OCI-LY3 (cell line): ENCODE measurements around the gene MSANTD3.

Experiments
- H2AFZ ChIP-seq: fragments of 200-600, 300-600 bp; shearing (Covaris generic); 2 replicates; pipeline ENCODE4 v1.6.0; 2014; ENCODE audit warnings: antibody characterized with exemption, low read depth, low read length
- H3K27ac ChIP-seq: fragments of 200-600, 300-600 bp; sonication (generic); 2 replicates; pipeline ENCODE4 v1.5.1; 2014; ENCODE audit warnings: mild to moderate bottlenecking, low read length, moderate library complexity, mixed read lengths
- H3K27me3 ChIP-seq: fragments of 200-600, 300-600 bp; sonication (generic); 2 replicates; pipeline ENCODE4 v1.6.1; 2014; ENCODE audit warnings: low read depth, low read length, mixed read lengths
- H3K36me3 ChIP-seq: fragments of 200-600, 300-600 bp; sonication (generic); replicated peaks from 2 replicates; pipeline ENCODE3; 2014; ENCODE audit warnings: low read depth, low read length, mixed read lengths
- H3K4me1 ChIP-seq: fragments of 300-600, 200-600 bp; sonication (generic); 2 replicates; pipeline ENCODE4 v1.6.1; 2014; ENCODE audit warnings: low read length, mixed read lengths
- H3K4me2 ChIP-seq: fragments of 200-600, 300-600 bp; sonication (generic); 2 replicates; pipeline ENCODE4 v1.6.1; 2014; ENCODE audit warnings: low read length, mixed read lengths
- H3K4me3 ChIP-seq: fragments of 300-600, 200-600 bp; sonication (generic); 2 replicates; pipeline ENCODE4 v1.5.1; 2014; ENCODE audit warnings: antibody characterized with exemption, mild to moderate bottlenecking, low read length, moderate library complexity
- H3K79me2 ChIP-seq: fragments of 300-600, 200-600 bp; shearing (Covaris generic); 2 replicates; pipeline ENCODE4 v1.6.1; 2014; ENCODE audit warnings: mild to moderate bottlenecking, low read length, mixed read lengths
- H3K9ac ChIP-seq: fragments of 300-600, 200-600 bp; shearing (Covaris generic); 2 replicates; pipeline ENCODE4 v1.6.0; 2014; ENCODE audit warnings: mild to moderate bottlenecking, low read length, moderate library complexity
- H3K9me3 ChIP-seq: fragments of 200-600, 300-600 bp; shearing (Covaris generic); 2 replicates; pipeline ENCODE4 v1.6.1; 2014; ENCODE audit warnings: low read length, mixed read lengths; ENCODE audit not compliant: insufficient read depth
- H4K20me1 ChIP-seq: fragments of 200-600, 300-600 bp; sonication (generic); 2 replicates; pipeline ENCODE4 v1.6.1; 2016; ENCODE audit warnings: low read length, mixed read lengths; ENCODE audit not compliant: insufficient read depth
- EZH2phosphoT487 ChIP-seq: fragments of 200-600 bp; shearing (Covaris generic); IDR thresholded peaks from 2 replicates; pipeline ENCODE4 v1.6.1; 2018; ENCODE audit warnings: antibody characterized with exemption, mixed run types, low read depth
- TF ChIP-seq, protein P1 (sequence below): fragments of 200-600, 300-600 bp; sonication (generic); IDR thresholded peaks from 2 replicates; pipeline ENCODE4 v1.5.1; 2014; ENCODE audit warnings: antibody characterized with exemption, low read length, low read depth

Gene MSANTD3

GRCh38 chr9:100394816-100395215, 32.1 kb upstream of the MSANTD3 start:
- Histone ChIP-seq H4K20me1 (no peaks in the 10 kb centered on the region), H3K27ac (no peak overlapping the region), H3K36me3 (no peaks in the 10 kb centered on the region), H3K79me2 (no peaks in the 10 kb centered on the region), H3K9ac (no peak overlapping the region), H3K4me3 (no peak overlapping the region), H3K4me1 (no peaks in the 10 kb centered on the region), H3K27me3 (no peaks in the 10 kb centered on the region), H3K9me3 (no peaks in the 10 kb centered on the region), H2AFZ (no peak overlapping the region), H3K4me2 (no peak overlapping the region)
- no peak for TF ChIP-seq EZH2phosphoT487
- TF ChIP-seq, protein P1, sequence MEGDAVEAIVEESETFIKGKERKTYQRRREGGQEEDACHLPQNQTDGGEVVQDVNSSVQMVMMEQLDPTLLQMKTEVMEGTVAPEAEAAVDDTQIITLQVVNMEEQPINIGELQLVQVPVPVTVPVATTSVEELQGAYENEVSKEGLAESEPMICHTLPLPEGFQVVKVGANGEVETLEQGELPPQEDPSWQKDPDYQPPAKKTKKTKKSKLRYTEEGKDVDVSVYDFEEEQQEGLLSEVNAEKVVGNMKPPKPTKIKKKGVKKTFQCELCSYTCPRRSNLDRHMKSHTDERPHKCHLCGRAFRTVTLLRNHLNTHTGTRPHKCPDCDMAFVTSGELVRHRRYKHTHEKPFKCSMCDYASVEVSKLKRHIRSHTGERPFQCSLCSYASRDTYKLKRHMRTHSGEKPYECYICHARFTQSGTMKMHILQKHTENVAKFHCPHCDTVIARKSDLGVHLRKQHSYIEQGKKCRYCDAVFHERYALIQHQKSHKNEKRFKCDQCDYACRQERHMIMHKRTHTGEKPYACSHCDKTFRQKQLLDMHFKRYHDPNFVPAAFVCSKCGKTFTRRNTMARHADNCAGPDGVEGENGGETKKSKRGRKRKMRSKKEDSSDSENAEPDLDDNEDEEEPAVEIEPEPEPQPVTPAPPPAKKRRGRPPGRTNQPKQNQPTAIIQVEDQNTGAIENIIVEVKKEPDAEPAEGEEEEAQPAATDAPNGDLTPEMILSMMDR, result no peak

GRCh38 chr9:100396769-100397168, 30.2 kb upstream of the MSANTD3 start:
- Histone ChIP-seq H2AFZ (no peak overlapping the region), H3K4me3 (no peak overlapping the region), H4K20me1 (no peaks in the 10 kb centered on the region), H3K4me2 (no peak overlapping the region), H3K4me1 (no peaks in the 10 kb centered on the region), H3K27ac (no peak overlapping the region), H3K9ac (no peak overlapping the region), H3K36me3 (no peaks in the 10 kb centered on the region), H3K79me2 (no peaks in the 10 kb centered on the region), H3K9me3 (no peaks in the 10 kb centered on the region), H3K27me3 (no peaks in the 10 kb centered on the region)
- TF ChIP-seq EZH2phosphoT487, result no peak
- TF ChIP-seq, protein P1, result no peak

GRCh38 chr9:100397529-100398266, 29.2 kb upstream of the MSANTD3 start:
- no peaks in the 10 kb centered on the region for H3K79me2 ChIP-seq
- no peak for TF ChIP-seq EZH2phosphoT487
- TF ChIP-seq, protein P1, result no peak
- H3K9ac ChIP-seq, result no peak overlapping the region
- H3K27me3 ChIP-seq, result no peaks in the 10 kb centered on the region
- H3K9me3 ChIP-seq, result no peaks in the 10 kb centered on the region
- H3K27ac ChIP-seq, result no peak overlapping the region
- H4K20me1 ChIP-seq, result no peaks in the 10 kb centered on the region
- no peaks in the 10 kb centered on the region for H3K36me3 ChIP-seq
- H3K4me2 ChIP-seq, result no peak overlapping the region
- H3K4me1 ChIP-seq, result no peaks in the 10 kb centered on the region
- no peak overlapping the region for H2AFZ ChIP-seq
- no peak overlapping the region for H3K4me3 ChIP-seq

- no peaks in the 10 kb centered on the region for H3K36me3 ChIP-seq
- no peak overlapping the region for H2AFZ ChIP-seq
- no peak overlapping the region for H3K4me3 ChIP-seq
- H3K9ac ChIP-seq, result no peak overlapping the region
- H3K79me2 ChIP-seq, result no peaks in the 10 kb centered on the region
- H3K27ac ChIP-seq, result no peak overlapping the region
- H3K9me3 ChIP-seq, result no peaks in the 10 kb centered on the region
- H3K4me2 ChIP-seq, result no peak overlapping the region
- no peaks in the 10 kb centered on the region for H3K27me3 ChIP-seq
- H4K20me1 ChIP-seq, result no peaks in the 10 kb centered on the region
- no peaks in the 10 kb centered on the region for H3K4me1 ChIP-seq
- TF ChIP-seq, protein P1, result no peak
- TF ChIP-seq EZH2phosphoT487, result no peak
Measured at GRCh38 chr9:100401042-100401441, 25.9 kb upstream of the MSANTD3 start.
